Uterus (tissue), 4 donors: Measurements from ENCODE around the gene CBFA2T2. TPM values are rescaled to one million over a fixed set of nuclear protein-coding genes. Genes with fewer than 3 reads are reported as not detected.

Source experiments
- DNase-seq, 2 donors: peaks; one replicate each; pipeline ENCODE4 v3.0.0-alpha.2; 2019 to 2020
- H3K27ac ChIP-seq, 2 donors: fragments of 200-600 bp; sonication (generic); 1 replicate in 1 of 2; 2 replicates in 1 of 2; pipeline ENCODE4 v1.5.1; 2016 to 2018
- H3K27me3 ChIP-seq, 2 donors: fragments of 200-600 bp; sonication (generic); one replicate each; pipeline ENCODE4 v1.5.1; 2018 to 2019; ENCODE audit warnings: control low read depth in 1 of 2
- H3K36me3 ChIP-seq, 2 donors: fragments of 200-600 bp; sonication (generic); one replicate each; pipeline ENCODE4 v1.5.1; 2019; ENCODE audit warnings: control low read depth in 1 of 2
- H3K4me1 ChIP-seq, 2 donors: fragments of 200-600 bp; sonication (generic); one replicate each; pipeline ENCODE4 v1.5.1; 2018 to 2019; ENCODE audit warnings: control low read depth in 1 of 2
- H3K4me3 ChIP-seq, 2 donors: fragments of 200-600 bp; sonication (generic); 1 replicate in 1 of 2; 2 replicates in 1 of 2; pipeline ENCODE4 v1.5.1; 2018 to 2019; ENCODE audit warnings: mild to moderate bottlenecking in 1 of 2
- H3K9me3 ChIP-seq, 2 donors: fragments of 200-600 bp; sonication (generic); one replicate each; pipeline ENCODE4 v1.5.1; 2019; ENCODE audit warnings: control low read depth in 1 of 2
- POLR2A ChIP-seq, 2 donors: fragments of 450-650 bp; IDR thresholded peaks; one replicate each; pipeline ENCODE4 v1.6.1; 2016; ENCODE audit warnings: antibody characterized with exemption in 2 of 2, mild to moderate bottlenecking in 1 of 2, moderate library complexity in 1 of 2
- intact Hi-C: fragments of 100-400 bp; cut with DNase I; formaldehyde crosslinking; loops from one replicate; pipeline ENCODE4 v1.15.1; 2023; ENCODE audit warnings: low total_unique reads
- total RNA-seq, 4 donors: library from RNA; depleted of rRNA in 3 of 4; stranded (reverse); fragments of >200 nt in 3 of 4; gene quantifications; one replicate each; pipeline versions ENCODE4 v1.1.0 to v1.2.4, GENCODE V29; 2014 to 2023
- TF ChIP-seq, protein P1 (sequence below), 4 experiments: fragments of 200-600 bp in 2 of 4; fragments of 450-650 bp in 2 of 4; sonication (generic) in 2 of 4; IDR thresholded peaks; one replicate each; pipeline ENCODE4 v1.5.1; 2016 to 2019; ENCODE audit warnings: antibody characterized with exemption in 4 of 4, mild to moderate bottlenecking in 2 of 4, moderate library complexity in 1 of 4
- donor health status: DM: yes; HTN: yes; CAD: no.

The CBFA2T2 gene
- total RNA-seq, 4 donors from 2014 or later, result 13.6 to 32.4 (median 24.3) TPM

DNA sequence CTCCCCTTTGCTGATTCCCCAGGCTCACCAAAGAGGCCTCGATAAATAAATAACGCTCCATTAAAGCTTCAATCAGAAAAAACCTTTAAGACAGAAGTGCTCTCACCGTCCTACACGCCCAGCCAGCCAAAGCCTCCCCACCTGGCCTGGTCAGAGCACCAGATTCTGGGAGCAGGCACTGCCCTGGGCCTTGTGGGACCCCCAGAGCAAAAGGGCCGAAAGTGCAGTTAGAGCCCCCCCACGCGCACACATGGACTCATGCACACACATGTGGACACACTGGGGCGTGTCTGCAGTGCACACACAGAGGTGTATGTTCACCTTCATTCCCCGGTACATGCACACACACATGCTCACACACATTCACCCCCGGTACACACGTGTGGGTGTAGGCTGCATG is 186.2 kb downstream of the CBFA2T2 start:
- intact Hi-C loops, result no loop called here

DNA sequence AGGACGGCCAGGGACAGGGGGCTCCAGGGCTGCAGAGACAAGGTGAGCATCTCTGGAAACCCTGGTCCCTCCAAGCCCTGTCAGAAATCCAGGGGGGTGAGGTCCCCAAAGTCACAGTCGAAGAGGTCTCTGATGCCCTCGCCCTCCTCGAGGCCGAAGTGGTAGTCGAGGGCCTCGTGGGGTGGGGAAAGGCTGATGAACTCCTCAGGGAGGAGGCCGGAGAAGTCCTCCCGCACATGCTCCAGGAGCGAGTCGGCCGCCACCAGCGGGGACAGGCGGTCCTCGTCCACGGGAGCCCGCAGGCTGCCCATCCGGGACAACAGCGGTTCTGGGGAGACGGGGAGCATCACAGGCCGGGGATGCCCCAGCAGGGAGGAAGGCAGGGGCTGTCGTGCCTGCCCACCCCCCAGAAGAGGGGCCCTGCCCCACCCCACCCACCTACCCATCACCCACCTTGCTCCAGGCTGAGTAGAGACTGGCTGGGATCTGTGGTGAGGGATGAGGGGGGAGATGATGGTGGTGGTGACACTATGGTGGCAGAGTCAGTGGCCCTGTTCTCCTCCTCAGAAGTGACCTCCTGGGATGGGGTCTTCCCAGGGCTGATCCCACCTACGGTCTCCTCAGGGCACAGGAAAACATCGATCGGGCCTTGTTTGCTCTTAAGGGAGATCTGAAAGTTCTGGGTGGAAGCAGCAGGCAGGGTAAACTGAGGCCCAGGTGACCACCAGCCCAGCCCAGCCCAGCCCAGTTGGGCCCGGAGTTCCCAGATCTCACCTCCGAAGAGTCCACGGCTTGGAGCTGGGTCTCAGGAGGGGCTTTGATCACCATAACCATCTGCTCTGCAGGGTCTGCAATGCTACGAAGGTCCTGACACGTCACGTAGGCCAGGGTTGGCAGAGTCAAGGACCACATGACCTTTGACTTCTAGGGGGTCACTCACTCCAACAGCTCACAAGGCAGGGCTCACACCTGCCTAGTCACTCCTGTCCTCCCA is 187.1 kb downstream of the CBFA2T2 start:
- peak overlapping the region in 1 of 2 donors; percentile 91 for H3K27ac ChIP-seq
- peaks cover 7 to 21% of the 10 kb centered on the region in 2 donors for H3K4me1 ChIP-seq
- intact Hi-C loops, result no loop called here
- H3K9me3 ChIP-seq, result no peaks in the 10 kb centered on the region
- H3K36me3 ChIP-seq, result no peaks in the 10 kb centered on the region
- H3K4me3 ChIP-seq, result no peak overlapping the region
- H3K27me3 ChIP-seq, result no peaks in the 10 kb centered on the region
- TF ChIP-seq, protein P1, sequence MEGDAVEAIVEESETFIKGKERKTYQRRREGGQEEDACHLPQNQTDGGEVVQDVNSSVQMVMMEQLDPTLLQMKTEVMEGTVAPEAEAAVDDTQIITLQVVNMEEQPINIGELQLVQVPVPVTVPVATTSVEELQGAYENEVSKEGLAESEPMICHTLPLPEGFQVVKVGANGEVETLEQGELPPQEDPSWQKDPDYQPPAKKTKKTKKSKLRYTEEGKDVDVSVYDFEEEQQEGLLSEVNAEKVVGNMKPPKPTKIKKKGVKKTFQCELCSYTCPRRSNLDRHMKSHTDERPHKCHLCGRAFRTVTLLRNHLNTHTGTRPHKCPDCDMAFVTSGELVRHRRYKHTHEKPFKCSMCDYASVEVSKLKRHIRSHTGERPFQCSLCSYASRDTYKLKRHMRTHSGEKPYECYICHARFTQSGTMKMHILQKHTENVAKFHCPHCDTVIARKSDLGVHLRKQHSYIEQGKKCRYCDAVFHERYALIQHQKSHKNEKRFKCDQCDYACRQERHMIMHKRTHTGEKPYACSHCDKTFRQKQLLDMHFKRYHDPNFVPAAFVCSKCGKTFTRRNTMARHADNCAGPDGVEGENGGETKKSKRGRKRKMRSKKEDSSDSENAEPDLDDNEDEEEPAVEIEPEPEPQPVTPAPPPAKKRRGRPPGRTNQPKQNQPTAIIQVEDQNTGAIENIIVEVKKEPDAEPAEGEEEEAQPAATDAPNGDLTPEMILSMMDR (IDR thresholded peaks at IDR 0.05), result no peak
- TF ChIP-seq POLR2A (IDR thresholded peaks at IDR 0.05), result no peak
- DNase-seq, result peak in 1 of 2 donors; percentile 22

More for the DNA sequence above, 186.2 kb downstream of the CBFA2T2 start:
- no peaks in the 10 kb centered on the region for H3K36me3 ChIP-seq
- H3K4me1 ChIP-seq, result peaks cover 7 to 21% of the 10 kb centered on the region in 2 donors
- no peaks in the 10 kb centered on the region for H3K27me3 ChIP-seq
- H3K4me3 ChIP-seq, result no peak overlapping the region
- DNase-seq, result peak in 1 of 2 donors; percentile 25
- no peaks in the 10 kb centered on the region for H3K9me3 ChIP-seq
- TF ChIP-seq, protein P1 (IDR thresholded peaks at IDR 0.05), result no peak
- no peak for TF ChIP-seq POLR2A (IDR thresholded peaks at IDR 0.05)
- peak overlapping the region; percentile 90 to 91 for H3K27ac ChIP-seq

DNA sequence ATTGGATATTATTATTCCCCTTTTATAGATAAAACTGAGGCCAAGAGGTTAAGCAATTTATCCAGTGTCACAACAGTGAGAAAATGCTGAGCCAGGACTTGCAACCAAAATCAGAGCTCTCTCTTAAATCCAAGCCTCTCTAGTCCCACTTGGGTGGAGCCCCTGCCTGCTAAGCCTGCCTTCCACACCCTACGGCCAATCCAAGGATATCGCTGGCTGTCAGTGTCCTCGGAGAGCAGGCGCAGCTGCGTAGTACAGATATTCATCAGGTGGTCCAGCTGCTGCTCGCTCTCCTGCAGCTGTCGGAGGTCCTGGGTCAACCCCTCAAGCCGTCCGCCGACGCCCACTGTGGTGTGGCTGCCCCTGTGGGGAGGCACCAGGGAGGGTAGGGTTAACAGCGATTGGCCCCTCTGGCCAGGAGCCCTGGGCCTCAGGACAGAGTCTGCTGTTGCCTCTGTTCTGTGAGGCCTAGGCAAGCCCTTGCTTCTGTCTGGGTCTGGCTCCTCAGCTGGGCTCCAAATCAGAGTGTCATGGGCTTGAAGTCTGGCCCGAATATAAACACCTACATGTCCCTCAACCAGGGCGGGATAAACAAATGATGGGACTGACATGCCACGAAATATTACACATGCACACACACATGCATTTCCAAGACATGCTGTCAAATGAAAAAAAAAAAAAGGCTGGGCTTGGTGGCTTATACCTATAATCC is 188.3 kb downstream of the CBFA2T2 start:
- H3K27ac ChIP-seq, result no peak overlapping the region
- intact Hi-C loops, result no loop called here
- H3K9me3 ChIP-seq, result no peaks in the 10 kb centered on the region
- H3K4me1 ChIP-seq, result peaks cover 7 to 12% of the 10 kb centered on the region in 2 donors
- DNase-seq, result peak in 1 of 2 donors; percentile 37
- no peaks in the 10 kb centered on the region for H3K36me3 ChIP-seq
- TF ChIP-seq, protein P1 (IDR thresholded peaks at IDR 0.05), result no peak
- TF ChIP-seq POLR2A (IDR thresholded peaks at IDR 0.05), result no peak
- no peak overlapping the region for H3K4me3 ChIP-seq
- no peaks in the 10 kb centered on the region for H3K27me3 ChIP-seq

DNA sequence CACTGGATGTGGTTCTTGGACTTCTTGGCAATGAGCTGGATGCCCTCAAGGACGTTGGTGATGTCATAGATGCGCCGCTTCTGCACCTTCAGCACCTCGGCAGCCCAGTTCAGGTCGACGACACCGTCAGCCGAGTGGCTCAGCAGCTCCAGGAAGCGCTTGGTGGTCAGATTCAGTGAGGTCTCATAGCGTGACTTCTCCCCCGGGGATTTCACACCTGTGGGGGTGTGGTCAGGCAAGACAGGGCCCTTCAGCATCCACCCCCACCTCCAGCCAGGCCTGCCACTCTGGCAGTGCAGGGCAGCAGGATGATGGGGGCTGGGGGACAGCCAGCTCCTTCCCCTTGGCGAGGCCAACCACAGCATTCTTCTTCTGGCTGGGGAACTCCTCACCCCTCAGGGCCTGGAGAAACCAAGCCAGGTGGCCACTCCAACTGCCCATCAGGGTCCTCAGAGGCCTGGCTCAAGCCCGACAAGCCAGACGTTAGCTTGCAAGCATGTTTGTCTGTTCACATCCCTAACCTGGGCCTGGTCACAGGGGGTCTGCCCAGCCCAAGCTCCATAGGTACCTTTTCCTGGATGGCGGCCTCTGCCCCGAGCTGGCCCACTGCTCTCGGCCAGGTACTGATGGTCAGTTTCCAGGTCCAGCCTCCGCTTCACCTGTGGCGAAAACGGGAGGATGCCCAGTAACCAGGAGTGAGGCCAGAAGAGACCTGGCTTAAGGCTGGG is 190.0 kb downstream of the CBFA2T2 start:
- no peak for DNase-seq
- intact Hi-C loops, result no loop called here

More for the DNA sequence above, 190.0 kb downstream of the CBFA2T2 start:
- H3K4me1 ChIP-seq, result peaks cover 7 to 9% of the 10 kb centered on the region in 2 donors
- TF ChIP-seq, protein P1 (IDR thresholded peaks at IDR 0.05), result no peak
- no peak for TF ChIP-seq POLR2A (IDR thresholded peaks at IDR 0.05)
- H3K9me3 ChIP-seq, result no peaks in the 10 kb centered on the region
- H3K27me3 ChIP-seq, result no peaks in the 10 kb centered on the region
- no peaks in the 10 kb centered on the region for H3K36me3 ChIP-seq
- H3K4me3 ChIP-seq, result no peak overlapping the region
- H3K27ac ChIP-seq, result no peak overlapping the region
